NCI-H82 (cell line): Measurements from ENCODE around the gene VPS35L.

Source experiments
- DNase-seq: peaks from one replicate; lab custom pipeline; 2025; lab: John Stamatoyannopoulos, UW

Gene VPS35L

GRCh38 chr16:19540241-19540970 lies 15.1 kb upstream of the VPS35L start:
- DNase-seq: no peak

- peak; percentile 98 for DNase-seq
Observed at GRCh38 chr16:19542138-19542821, 13.2 kb upstream of the VPS35L start.

DNA sequence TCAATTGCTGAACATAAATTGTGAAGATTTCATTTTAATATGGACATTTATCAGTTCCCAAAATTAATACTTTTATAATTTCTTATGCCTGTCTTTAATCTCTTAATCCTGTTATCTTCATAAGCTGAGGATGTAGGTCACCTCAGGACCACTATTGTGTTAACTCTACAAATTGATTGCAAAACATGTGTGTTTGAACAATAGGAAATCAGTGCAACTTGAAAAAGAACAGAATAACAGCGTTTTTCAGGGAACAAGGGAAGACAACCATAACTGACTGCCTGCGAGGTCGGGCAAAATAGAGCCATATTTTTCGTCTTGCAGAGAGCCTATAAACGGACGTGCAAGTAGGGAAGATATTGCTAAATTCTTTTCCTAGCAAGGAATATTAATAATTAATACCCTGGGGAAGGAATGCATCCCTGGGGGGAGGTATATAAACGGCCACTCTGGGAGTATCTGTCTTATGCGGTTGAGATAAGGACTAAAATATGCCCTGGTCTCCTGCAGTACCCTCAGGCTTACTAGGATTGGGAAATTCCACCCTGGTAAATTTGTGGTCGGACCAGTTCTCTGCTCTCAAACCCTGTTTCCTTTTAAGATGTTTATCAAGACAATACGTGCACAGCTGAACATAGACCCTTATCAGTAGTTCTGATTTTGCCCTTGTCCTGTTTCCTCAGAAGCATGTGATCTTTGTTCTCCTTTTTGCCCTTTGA lies 12.1 kb upstream of the VPS35L start:
- DNase-seq: peak; percentile 60

GRCh38 chr16:19548144-19548543 lies 7.4 kb upstream of the VPS35L start:
- DNase-seq: no peak

GRCh38 chr16:19549673-19550072 lies 5.8 kb upstream of the VPS35L start:
- DNase-seq: no peak

DNA sequence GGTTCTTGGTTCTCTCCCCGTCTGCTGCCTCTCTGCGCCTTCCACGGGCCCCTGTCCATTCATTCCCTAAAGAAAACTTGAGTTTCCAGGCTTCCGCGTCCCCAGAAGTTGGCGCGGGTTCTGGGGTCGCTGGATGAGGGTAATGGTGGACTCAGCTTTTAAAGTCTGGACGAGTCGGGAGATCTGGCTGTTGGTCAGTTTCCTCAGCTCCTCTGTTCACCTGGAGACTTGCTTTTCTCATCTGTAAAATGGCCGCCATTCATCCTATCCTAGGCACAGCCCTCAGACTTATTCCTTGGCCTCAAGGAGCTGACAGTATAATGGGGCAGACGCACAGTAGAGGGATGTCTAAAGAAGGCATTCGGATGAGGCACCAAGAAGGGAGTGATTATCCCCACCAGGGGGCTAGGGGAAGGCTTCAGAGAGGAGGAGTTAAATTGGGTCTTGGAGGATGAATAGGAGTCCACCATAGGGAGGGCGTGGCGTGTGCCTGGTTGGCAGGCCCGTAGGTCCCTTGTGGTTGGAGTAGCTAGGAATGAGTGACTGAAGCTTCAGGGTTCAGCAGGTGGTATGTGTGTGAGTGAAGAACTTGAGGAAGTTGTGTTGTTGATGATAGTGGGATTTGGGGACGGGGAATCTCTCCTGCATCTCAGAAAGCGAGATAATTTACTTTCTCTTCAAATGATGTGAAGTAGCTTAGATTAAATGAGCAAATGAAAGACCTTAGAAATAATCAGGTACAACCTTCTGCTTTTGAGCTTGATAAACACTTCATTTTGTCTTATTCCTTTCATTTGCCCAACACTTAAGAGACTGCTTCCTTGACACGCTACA lies 652 bp downstream of the VPS35L start:
- peak; percentile 64 for DNase-seq

DNA sequence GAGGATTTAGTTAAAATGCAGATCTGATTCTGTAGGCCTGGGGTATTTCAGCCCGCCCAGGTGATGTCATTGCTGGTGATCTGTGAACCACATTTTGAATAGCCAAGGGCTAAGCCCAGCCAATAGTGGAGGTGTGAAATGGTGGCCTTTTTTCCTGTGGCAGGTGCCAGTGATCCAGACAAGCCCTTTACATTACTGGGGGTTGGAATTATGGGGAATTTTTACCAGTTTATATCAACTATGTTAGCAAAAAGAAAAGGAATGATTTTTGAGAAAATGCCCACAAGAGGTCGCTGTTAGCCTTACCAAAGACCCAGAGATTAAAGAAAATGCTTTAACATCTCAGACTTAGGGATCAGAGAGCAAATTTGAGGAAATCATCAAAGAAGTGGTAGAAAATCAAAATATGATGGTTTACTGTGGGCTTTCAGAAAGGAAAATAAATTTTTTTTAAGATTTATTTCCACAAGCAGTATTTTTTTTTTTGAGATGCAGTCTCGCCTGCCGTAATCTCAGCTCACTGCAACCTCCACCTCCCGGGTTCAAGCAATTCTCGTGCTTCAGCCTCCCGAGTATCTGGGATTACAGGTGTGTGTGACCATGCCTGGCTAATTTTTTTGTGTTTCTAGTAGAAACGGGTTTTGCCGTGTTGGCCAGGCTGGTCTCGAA lies 3.9 kb downstream of the VPS35L start:
- DNase-seq: peak; percentile 71

- DNase-seq: no peak
Observed at GRCh38 chr16:19560078-19560477, 4.6 kb downstream of the VPS35L start.

DNA sequence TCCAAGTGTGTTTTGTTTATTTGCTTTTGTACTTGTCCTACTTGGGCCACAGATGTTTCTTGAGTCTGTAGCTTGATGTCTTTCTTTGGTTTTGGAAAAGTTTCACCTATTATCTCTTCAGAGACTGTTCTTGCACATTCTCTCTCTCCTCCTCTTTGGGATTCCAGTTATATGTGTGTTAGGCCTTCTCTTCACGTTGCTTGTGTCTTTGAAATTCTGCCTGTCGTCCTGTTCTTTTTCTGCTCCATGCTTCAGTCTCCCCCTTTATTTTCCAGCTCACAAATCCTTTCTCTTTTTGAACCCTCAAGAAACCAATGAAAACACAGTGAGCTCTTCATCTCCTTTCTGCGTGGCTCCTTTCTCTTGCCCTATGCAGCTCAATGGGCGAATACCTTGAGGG lies 7.9 kb downstream of the VPS35L start:
- DNase-seq: no peak

- DNase-seq: no peak
Observed at GRCh38 chr16:19566362-19566761, 10.9 kb downstream of the VPS35L start.

DNA sequence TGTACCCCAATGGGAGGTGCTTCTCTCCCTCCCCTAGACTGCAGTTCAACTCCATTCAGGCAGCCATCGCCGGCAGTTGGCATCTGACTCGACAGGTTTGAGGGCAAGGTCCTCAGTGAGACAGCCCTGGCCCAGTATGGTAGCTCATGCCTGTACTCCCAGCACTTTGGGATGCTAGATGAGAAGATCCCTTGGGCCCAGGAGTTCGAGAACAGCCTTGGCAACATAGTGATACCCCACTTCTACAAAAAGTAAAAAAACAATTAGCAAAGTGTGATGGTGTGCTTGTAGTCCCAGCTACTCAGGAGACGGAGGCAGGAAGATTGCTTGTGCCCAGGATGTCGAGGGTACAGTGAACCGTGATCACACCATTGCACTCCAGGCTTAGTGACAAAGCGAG lies 12.1 kb downstream of the VPS35L start:
- no peak for DNase-seq

GRCh38 chr16:19573997-19574396 lies 18.5 kb downstream of the VPS35L start:
- no peak for DNase-seq

GRCh38 chr16:19574615-19575014 lies 19.1 kb downstream of the VPS35L start:
- DNase-seq: no peak

- DNase-seq: no peak
Observed at GRCh38 chr16:19578378-19578971, 23.0 kb downstream of the VPS35L start.

DNA sequence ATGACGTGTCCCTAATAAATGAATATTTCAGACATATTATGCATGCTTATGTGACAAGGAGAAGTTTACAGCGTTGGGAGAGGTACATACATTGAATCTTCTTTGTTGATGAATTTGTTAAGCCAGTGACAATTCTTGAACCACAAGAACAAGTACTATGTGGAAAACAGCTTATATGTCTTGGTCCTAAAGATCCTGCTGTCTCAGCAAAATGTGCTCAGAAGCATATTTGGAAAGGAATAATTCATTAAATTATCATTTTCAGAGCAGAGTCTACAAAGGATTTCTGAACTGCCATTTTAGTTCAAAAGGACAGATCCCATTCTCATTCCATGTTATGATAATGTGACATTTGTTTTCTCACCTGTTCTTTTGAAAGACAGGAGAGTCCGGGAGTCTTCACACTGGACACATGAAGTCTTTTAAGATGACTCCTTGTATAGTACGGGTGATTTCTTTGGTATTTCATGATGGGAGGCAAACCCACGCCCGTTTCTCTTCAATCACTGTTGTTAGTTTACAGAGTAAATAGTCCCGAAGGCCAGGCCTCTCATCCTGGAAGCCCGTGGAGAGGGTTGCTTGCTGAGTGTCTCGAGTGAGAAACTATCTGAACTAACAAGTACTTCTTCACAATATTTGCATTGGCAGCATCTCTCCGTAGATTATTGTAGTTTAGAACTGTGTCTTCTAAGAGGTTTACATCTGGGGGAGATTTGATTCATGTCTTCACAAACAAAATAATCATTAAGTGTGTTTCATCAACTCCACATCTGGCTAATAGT lies 26.7 kb downstream of the VPS35L start:
- no peak for DNase-seq

- peak; percentile 76 for DNase-seq
Observed at GRCh38 chr16:19583665-19584300, 28.3 kb downstream of the VPS35L start.

GRCh38 chr16:19588661-19589060 lies 33.2 kb downstream of the VPS35L start:
- no peak for DNase-seq

DNA sequence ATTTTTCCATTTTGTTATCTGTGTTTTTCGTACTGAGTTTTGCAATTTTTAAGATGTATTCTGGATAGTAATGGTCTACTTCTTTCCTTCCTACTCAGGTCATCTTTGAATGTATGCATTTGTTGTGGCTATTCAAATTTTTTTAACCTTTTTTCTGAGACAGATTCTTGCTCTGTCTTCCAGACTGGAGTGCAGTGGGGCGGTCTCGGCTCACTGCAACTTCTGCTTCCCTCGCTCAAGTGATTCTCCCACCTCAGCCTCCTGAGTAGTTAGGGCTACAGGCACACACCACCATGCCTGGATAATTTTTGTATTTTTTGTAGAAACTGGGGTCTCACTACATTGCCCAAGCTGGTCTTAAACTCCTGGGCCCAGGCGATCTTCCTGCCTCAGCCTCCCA lies 33.6 kb downstream of the VPS35L start:
- no peak for DNase-seq

- no peak for DNase-seq
Observed at GRCh38 chr16:19589771-19590302, 34.3 kb downstream of the VPS35L start.
